Gastrocnemius medialis (tissue), 4 donors: ENCODE results near the gene CFDP1. TPM values are rescaled to one million over a fixed set of nuclear protein-coding genes. Genes with fewer than 3 reads are reported as not detected.
A peak's percentile ranks its signal among the peaks of the same experiment; 100 is the strongest.

ENCODE experiments used
- ATAC-seq, 2 donors: fragments of 150-250 bp; one replicate each; pipeline ENCODE4 v1.9.1; 2016
- DNase-seq, 2 donors: peaks; one replicate each; pipeline ENCODE4 v3.0.0-alpha.2; 2019
- H3K27ac ChIP-seq, 4 donors: fragments of 200-600 bp; sonication (generic); 1 replicate in 1 of 4; 2 replicates in 3 of 4; pipeline ENCODE4 v1.5.1; 2016 to 2018; ENCODE audit warnings: mild to moderate bottlenecking in 2 of 4, moderate library complexity in 1 of 4
- H3K27me3 ChIP-seq, 3 donors: fragments of 200-600 bp; sonication (generic) in 2 of 3; 1 replicate in 1 of 3; 2 replicates in 2 of 3; pipeline versions ENCODE4 v1.5.1 to v1.6.0; 2016 to 2019; ENCODE audit warnings: mild to moderate bottlenecking in 1 of 3, moderate library complexity in 1 of 3
- H3K36me3 ChIP-seq, 2 donors: fragments of 200-600 bp; sonication (generic) in 1 of 2; one replicate each; pipeline ENCODE4 v1.5.1; 2017 to 2018
- H3K4me1 ChIP-seq, 2 donors: fragments of 200-600 bp; sonication (generic) in 1 of 2; one replicate each; pipeline ENCODE4 v1.5.1; 2016 to 2017; ENCODE audit warnings: mild to moderate bottlenecking in 2 of 2
- H3K4me3 ChIP-seq, 4 donors: fragments of 200-600 bp; sonication (generic) in 3 of 4; 1 replicate in 1 of 4; 2 replicates in 3 of 4; pipeline ENCODE4 v1.5.1; 2016 to 2019; ENCODE audit warnings: mild to moderate bottlenecking in 2 of 4
- H3K9me3 ChIP-seq, 3 donors: fragments of 200-600 bp; sonication (generic) in 2 of 3; 1 replicate in 1 of 3; 2 replicates in 2 of 3; pipeline ENCODE4 v1.5.1; 2016 to 2019
- CTCF ChIP-seq, 5 experiments: fragments of 450-650 bp in 3 of 5; fragments of 200-600 bp in 2 of 5; sonication (generic) in 2 of 5; IDR thresholded peaks in 4 of 5; conservative IDR thresholded peaks in 1 of 5; 1 replicate in 4 of 5; 2 replicates in 1 of 5; pipeline ENCODE4 v1.5.1; 2016 to 2019; ENCODE audit warnings: antibody characterized with exemption in 5 of 5, mild to moderate bottlenecking in 3 of 5, moderate library complexity in 3 of 5
- POLR2A ChIP-seq, 2 donors: fragments of 450-650 bp; IDR thresholded peaks; one replicate each; pipeline ENCODE4 v1.6.1; 2017; ENCODE audit warnings: antibody characterized with exemption in 2 of 2, mild to moderate bottlenecking in 2 of 2, moderate library complexity in 2 of 2
- in situ Hi-C, 4 donors: fragments of 200-750 bp; cut with MboI; loops; one replicate each; pipeline versions ENCODE4 v1.15.0 to v1.8.0; 2017; ENCODE audit warnings: low sequenced_read_pairs in 4 of 4
- intact Hi-C: fragments of 100-400 bp; cut with DNase I; formaldehyde crosslinking; loops from one replicate; pipeline ENCODE4 v1.15.1; 2023; ENCODE audit warnings: low total_unique reads
- total RNA-seq, 4 donors: library from RNA; depleted of rRNA; stranded (reverse); fragments of >200 nt; gene quantifications; one replicate each; pipeline versions ENCODE4 v1.1.0 to v1.2.3, GENCODE V29; 2016

Gene CFDP1
- total RNA-seq, 4 donors from 2014 or later, result 20.4 to 28.6 (median 24.2) TPM

- H3K4me1 ChIP-seq, result peaks cover 82 to 90% of the 10 kb centered on the region in 2 donors
- H3K9me3 ChIP-seq, result no peaks in the 10 kb centered on the region
- TF ChIP-seq CTCF (IDR thresholded peaks at IDR 0.05 in 4 of 5, conservative IDR thresholded peaks at IDR 0.05 in 1 of 5) (no peak), POLR2A (IDR thresholded peaks at IDR 0.05) (peak; percentile 32 to 45)
- H3K36me3 ChIP-seq, result no peaks in the 10 kb centered on the region
- ATAC-seq (peak; percentile 29 to 31), DNase-seq (peak; percentile 83 to 86)
- peak overlapping the region; percentile 75 to 91 (median 88) for H3K4me3 ChIP-seq
- H3K27me3 ChIP-seq, result no peaks in the 10 kb centered on the region
- H3K27ac ChIP-seq, result peak overlapping the region; percentile 97 to 99 (median 98)
- intact Hi-C loops (no loop called here), in situ Hi-C loops (no loop called here)
Observed at GRCh38 chr16:75250089-75250808, 183.1 kb downstream of the CFDP1 start.

GRCh38 chr16:75249441-75249840, 183.9 kb downstream of the CFDP1 start:
- DNase-seq, result no peak
- Histone ChIP-seq H3K36me3 (no peaks in the 10 kb centered on the region), H3K27ac (peak overlapping the region; percentile 97 to 99 (median 98)), H3K27me3 (no peaks in the 10 kb centered on the region), H3K4me3 (peak overlapping the region; percentile 75 to 91 (median 88)), H3K4me1 (peaks cover 82 to 90% of the 10 kb centered on the region in 2 donors), H3K9me3 (no peaks in the 10 kb centered on the region)
- TF ChIP-seq CTCF (IDR thresholded peaks at IDR 0.05 in 4 of 5, conservative IDR thresholded peaks at IDR 0.05 in 1 of 5) (no peak), POLR2A (IDR thresholded peaks at IDR 0.05) (no peak)
- intact Hi-C loops, result no loop called here
- in situ Hi-C loops, result no loop called here
- no peak for ATAC-seq

GRCh38 chr16:75248536-75249380, 184.5 kb downstream of the CFDP1 start:
- Histone ChIP-seq H3K27ac (peak overlapping the region; percentile 97 to 99 (median 98)), H3K4me1 (peaks cover 82 to 90% of the 10 kb centered on the region in 2 donors), H3K9me3 (no peaks in the 10 kb centered on the region), H3K4me3 (peak overlapping the region in 2 of 4 donors; percentile 89 to 91), H3K36me3 (no peaks in the 10 kb centered on the region), H3K27me3 (no peaks in the 10 kb centered on the region)
- in situ Hi-C loops (no loop called here), intact Hi-C loops (no loop called here)
- TF ChIP-seq POLR2A (IDR thresholded peaks at IDR 0.05) (no peak), CTCF (IDR thresholded peaks at IDR 0.05 in 4 of 5, conservative IDR thresholded peaks at IDR 0.05 in 1 of 5) (no peak)
- DNase-seq (no peak), ATAC-seq (no peak)

GRCh38 chr16:75248142-75248535, 185.2 kb downstream of the CFDP1 start:
- DNase-seq, result no peak
- H3K4me3 ChIP-seq, result peak overlapping the region in 2 of 4 donors; percentile 2 to 15
- no peak for TF ChIP-seq CTCF (IDR thresholded peaks at IDR 0.05 in 4 of 5, conservative IDR thresholded peaks at IDR 0.05 in 1 of 5)
- no peak for TF ChIP-seq POLR2A (IDR thresholded peaks at IDR 0.05)
- H3K36me3 ChIP-seq, result no peaks in the 10 kb centered on the region
- intact Hi-C loops (no loop called here), in situ Hi-C loops (no loop called here)
- ATAC-seq, result no peak
- H3K4me1 ChIP-seq, result peaks cover 82 to 90% of the 10 kb centered on the region in 2 donors
- no peaks in the 10 kb centered on the region for H3K9me3 ChIP-seq
- no peaks in the 10 kb centered on the region for H3K27me3 ChIP-seq
- H3K27ac ChIP-seq, result peak overlapping the region; percentile 97 to 99 (median 98)
